Effector CD4-positive, alpha-beta T cell (primary cell): ENCODE data around the gene ASCL4.

Experiments used
- DNase-seq: peaks from one replicate; pipeline ENCODE4 v3.0.0-alpha.2; 2020

Gene ASCL4

DNA sequence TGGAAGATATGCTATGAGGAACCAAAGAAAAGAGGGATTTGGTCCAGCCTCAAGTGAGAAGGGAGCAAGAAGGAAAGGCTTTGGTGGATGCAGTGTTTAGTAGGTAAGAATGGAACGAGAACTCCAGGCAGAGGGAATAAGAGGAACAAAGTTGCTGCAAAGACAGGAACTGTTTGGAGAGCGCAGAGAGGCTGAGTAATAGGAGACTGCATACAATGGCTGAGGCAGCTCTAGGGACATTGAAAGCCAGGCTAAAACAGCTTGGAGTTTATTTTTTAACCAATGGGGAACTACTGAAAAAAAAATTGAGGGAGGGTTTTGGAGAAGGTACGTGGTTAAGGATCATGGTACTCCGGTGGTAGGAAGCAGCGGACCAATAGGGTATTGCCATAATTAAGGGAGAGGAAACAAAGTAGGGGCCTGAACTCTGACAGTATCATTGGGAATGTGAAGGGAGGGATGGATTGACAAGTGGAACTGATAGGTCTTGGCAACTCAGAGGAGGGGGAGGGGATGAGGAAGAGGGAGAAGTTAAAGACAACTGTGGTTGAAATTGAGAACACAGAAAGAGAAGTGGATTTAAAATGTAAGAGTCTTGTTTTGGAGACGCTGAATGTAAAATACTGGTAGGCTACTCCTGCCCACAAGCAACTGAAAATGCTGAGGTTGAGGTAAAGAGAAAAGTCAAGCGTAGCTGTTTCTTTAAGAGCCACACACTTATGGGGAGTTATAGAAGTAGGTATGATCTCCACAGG is 4.8 kb downstream of the ASCL4 start:
- no peak for DNase-seq

DNA sequence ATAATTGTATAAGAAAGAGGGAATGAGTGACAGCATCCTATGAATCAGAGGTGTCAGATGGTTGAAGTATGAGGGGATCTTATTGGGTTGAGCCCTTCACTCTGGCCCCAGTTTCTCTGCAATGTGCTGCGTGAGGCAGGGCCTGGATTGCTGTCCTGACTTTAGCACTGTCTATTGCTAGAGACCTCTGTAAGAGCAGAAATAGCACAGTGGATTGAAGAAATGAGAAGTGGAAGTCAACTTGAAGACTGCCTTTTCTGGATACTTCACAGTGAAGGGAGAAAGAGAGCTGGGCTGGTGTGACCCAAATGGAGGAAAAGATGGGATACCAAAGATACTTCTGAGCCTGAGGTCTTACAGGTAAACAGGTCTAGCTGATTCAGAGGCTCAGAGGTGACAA is 5.8 kb downstream of the ASCL4 start:
- DNase-seq, result no peak

DNA sequence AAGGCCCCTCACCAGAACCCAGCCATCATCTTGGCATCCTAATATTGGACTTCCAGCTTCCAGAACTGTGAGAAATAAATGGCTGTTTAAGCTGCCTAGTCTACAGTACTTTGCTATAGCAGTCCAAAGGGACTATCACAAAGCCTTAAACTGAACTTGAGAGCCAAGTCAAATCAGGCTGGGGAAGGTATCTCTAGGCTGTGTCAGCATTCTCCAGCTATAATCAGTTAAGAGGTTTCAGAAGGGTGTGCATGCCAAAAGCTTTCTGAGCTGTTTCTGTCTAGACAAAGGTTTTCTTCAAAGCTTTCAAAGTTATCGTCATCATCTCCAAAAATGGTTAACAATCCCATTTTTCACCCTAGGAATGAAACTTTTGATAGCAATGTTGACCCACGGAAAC is 7.6 kb downstream of the ASCL4 start:
- DNase-seq, result no peak

- no peak for DNase-seq
Observed at GRCh38 chr12:107783406-107784376, 9.2 kb downstream of the ASCL4 start.

GRCh38 chr12:107788281-107788680 is 13.8 kb downstream of the ASCL4 start:
- no peak for DNase-seq

- DNase-seq, result no peak
Observed at GRCh38 chr12:107788690-107789458, 14.4 kb downstream of the ASCL4 start.

- DNase-seq, result no peak
Observed at GRCh38 chr12:107791465-107792089, 17.1 kb downstream of the ASCL4 start.

GRCh38 chr12:107794451-107794850 is 19.9 kb downstream of the ASCL4 start:
- DNase-seq, result no peak

- no peak for DNase-seq
Observed at GRCh38 chr12:107798580-107798979, 24.1 kb downstream of the ASCL4 start.

GRCh38 chr12:107801150-107801549 is 26.6 kb downstream of the ASCL4 start:
- no peak for DNase-seq

GRCh38 chr12:107803092-107803491 is 28.6 kb downstream of the ASCL4 start:
- DNase-seq, result no peak

GRCh38 chr12:107805488-107806180 is 31.1 kb downstream of the ASCL4 start:
- DNase-seq, result no peak

- DNase-seq, result no peak
Observed at GRCh38 chr12:107807471-107808150, 33.1 kb downstream of the ASCL4 start.

GRCh38 chr12:107817250-107817649 is 42.7 kb downstream of the ASCL4 start:
- no peak for DNase-seq

- DNase-seq, result no peak
Observed at GRCh38 chr12:107818984-107819383, 44.5 kb downstream of the ASCL4 start.

DNA sequence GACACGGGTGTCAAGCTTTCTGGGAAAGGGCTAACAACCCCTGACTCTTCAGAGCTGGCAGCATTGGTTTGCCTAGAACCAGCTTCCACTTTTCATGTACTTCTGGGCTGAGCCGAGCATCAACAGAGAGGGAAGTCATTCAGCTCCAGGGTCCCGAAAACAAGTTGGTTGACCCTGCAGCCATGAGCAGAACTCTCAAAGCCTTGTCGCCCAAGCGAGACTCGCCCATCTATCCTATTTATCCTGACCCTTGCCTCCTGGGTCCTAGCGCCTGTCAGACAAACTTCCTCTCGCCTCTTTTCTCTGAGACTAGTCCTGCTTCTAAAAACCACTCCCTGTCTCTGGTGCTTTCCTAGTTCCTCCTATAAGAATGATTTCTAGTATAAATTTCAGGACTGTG is 47.9 kb downstream of the ASCL4 start:
- DNase-seq, result no peak
